B cell (primary cell): ENCODE results near the gene SSX2IP.
"Not testable (repeated sequence)": the region's sequence is repeated elsewhere in the genome, so short reads cannot be mapped to it uniquely, and the experiment has no call there.

ENCODE experiments used
- EZH2 ChIP-seq: IDR thresholded peaks from 2 replicates; pipeline ENCODE4 v1.6.1; 2012; ENCODE audit warnings: borderline replicate concordance, low read depth, mild to moderate bottlenecking, moderate library complexity, low read length; ENCODE audit not compliant: insufficient read depth, poor library complexity, severe bottlenecking
- TF ChIP-seq, protein P1 (sequence below): fragments of 200-600 bp; IDR thresholded peaks from one replicate; pipeline ENCODE4 v1.8.0; 2022; ENCODE audit warnings: antibody characterized with exemption, mild to moderate bottlenecking

- TF ChIP-seq, protein P1, sequence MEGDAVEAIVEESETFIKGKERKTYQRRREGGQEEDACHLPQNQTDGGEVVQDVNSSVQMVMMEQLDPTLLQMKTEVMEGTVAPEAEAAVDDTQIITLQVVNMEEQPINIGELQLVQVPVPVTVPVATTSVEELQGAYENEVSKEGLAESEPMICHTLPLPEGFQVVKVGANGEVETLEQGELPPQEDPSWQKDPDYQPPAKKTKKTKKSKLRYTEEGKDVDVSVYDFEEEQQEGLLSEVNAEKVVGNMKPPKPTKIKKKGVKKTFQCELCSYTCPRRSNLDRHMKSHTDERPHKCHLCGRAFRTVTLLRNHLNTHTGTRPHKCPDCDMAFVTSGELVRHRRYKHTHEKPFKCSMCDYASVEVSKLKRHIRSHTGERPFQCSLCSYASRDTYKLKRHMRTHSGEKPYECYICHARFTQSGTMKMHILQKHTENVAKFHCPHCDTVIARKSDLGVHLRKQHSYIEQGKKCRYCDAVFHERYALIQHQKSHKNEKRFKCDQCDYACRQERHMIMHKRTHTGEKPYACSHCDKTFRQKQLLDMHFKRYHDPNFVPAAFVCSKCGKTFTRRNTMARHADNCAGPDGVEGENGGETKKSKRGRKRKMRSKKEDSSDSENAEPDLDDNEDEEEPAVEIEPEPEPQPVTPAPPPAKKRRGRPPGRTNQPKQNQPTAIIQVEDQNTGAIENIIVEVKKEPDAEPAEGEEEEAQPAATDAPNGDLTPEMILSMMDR, result not testable (repeated sequence)
- not testable (repeated sequence) for TF ChIP-seq EZH2
Observed at GRCh38 chr1:84721872-84722271, 31.6 kb upstream of the SSX2IP start.
